ENCODE measurements around the gene AGK. TPM values are rescaled to one million over a fixed set of nuclear protein-coding genes. Genes with fewer than 3 reads are reported as not detected.
"Not testable (repeated sequence)": the region's sequence is repeated elsewhere in the genome, so short reads cannot be mapped to it uniquely, and the experiment has no call there.

AGK gene
- total RNA-seq, 1 experiment from 2014 or later = 35.4 TPM

- DNase-seq (ENCODE audit: unreplicated experiment) = no peak
- no peaks in the 10 kb centered on the region for H3K27me3 Mint-ChIP-seq (ENCODE audit: insufficient read depth, unreplicated experiment)
- H3K4me1 Mint-ChIP-seq (ENCODE audit: insufficient read depth, unreplicated experiment) = no peaks in the 10 kb centered on the region
- no TSS peak for BruUV-seq (replicated peaks)
- intact Hi-C loops (cut with micrococcal nuclease) = no loop called here
- ChIA-PET CTCF (interaction anchor here (0.6 kb wide), 1 partner anchor 618 kb away, joined by 3 read pairs; no protein-coding TSS in a partner anchor), POLR2A (interaction anchor here (0.7 kb wide), 1 partner anchor 155 kb away, joined by 3 read pairs; no protein-coding TSS in a partner anchor)
- no peak for TF ChIP-seq CTCF (IDR thresholded peaks at IDR 0.05; ENCODE audit: unreplicated experiment)
- H3K4me3 Mint-ChIP-seq (ENCODE audit: unreplicated experiment) = no peak overlapping the region
- H3K27ac Mint-ChIP-seq (ENCODE audit: low read depth, unreplicated experiment) = no peak overlapping the region
- H3K36me3 Mint-ChIP-seq (ENCODE audit: insufficient read depth, unreplicated experiment) = peaks cover 25% of the 10 kb centered on the region
- no peaks in the 10 kb centered on the region for H3K9me3 Mint-ChIP-seq (ENCODE audit: unreplicated experiment)
Observed at GRCh38 chr7:141688043-141688442, 136.8 kb downstream of the AGK start.

- DNase-seq (ENCODE audit: unreplicated experiment); BruUV-seq (replicated peaks); H3K27me3 Mint-ChIP-seq (ENCODE audit: insufficient read depth, unreplicated experiment); H3K9me3 Mint-ChIP-seq (ENCODE audit: unreplicated experiment); H3K27ac Mint-ChIP-seq (ENCODE audit: low read depth, unreplicated experiment); H3K4me3 Mint-ChIP-seq (ENCODE audit: unreplicated experiment); intact Hi-C loops (cut with micrococcal nuclease); H3K4me1 Mint-ChIP-seq (ENCODE audit: insufficient read depth, unreplicated experiment): not testable (repeated sequence)
- ChIA-PET CTCF (interaction anchor here (0.7 to 1.2 kb wide), 2 partner anchors 9 to 19 kb away, joined by 3 read pairs; partner anchors contain the start of gene WEE2), POLR2A (interaction anchor here (0.6 kb wide), 1 partner anchor 14 kb away, joined by 3 read pairs; no protein-coding TSS in a partner anchor)
- H3K36me3 Mint-ChIP-seq (ENCODE audit: insufficient read depth, unreplicated experiment) = peaks cover 25% of the 10 kb centered on the region
Observed at GRCh38 chr7:141689072-141689825, 138.0 kb downstream of the AGK start.

- no peaks in the 10 kb centered on the region for H3K9me3 Mint-ChIP-seq (ENCODE audit: unreplicated experiment)
- no peak overlapping the region for H3K4me3 Mint-ChIP-seq (ENCODE audit: unreplicated experiment)
- ChIA-PET CTCF (no interaction called here), POLR2A (no interaction called here)
- H3K27ac Mint-ChIP-seq (ENCODE audit: low read depth, unreplicated experiment) = no peak overlapping the region
- peaks cover 16% of the 10 kb centered on the region for H3K36me3 Mint-ChIP-seq (ENCODE audit: insufficient read depth, unreplicated experiment)
- BruUV-seq (replicated peaks) = no TSS peak
- DNase-seq (ENCODE audit: unreplicated experiment) = no peak
- peaks cover 3% of the 10 kb centered on the region for H3K4me1 Mint-ChIP-seq (ENCODE audit: insufficient read depth, unreplicated experiment)
- intact Hi-C loops (cut with micrococcal nuclease) = no loop called here
- TF ChIP-seq CTCF (IDR thresholded peaks at IDR 0.05; ENCODE audit: unreplicated experiment) = no peak
- no peaks in the 10 kb centered on the region for H3K27me3 Mint-ChIP-seq (ENCODE audit: insufficient read depth, unreplicated experiment)
Observed at GRCh38 chr7:141691540-141691939, 140.3 kb downstream of the AGK start.

- ChIA-PET CTCF (no interaction called here), POLR2A (no interaction called here)
- H3K9me3 Mint-ChIP-seq (ENCODE audit: unreplicated experiment) = no peaks in the 10 kb centered on the region
- BruUV-seq (replicated peaks) = no TSS peak
- no peak for TF ChIP-seq CTCF (IDR thresholded peaks at IDR 0.05; ENCODE audit: unreplicated experiment)
- peaks cover 16% of the 10 kb centered on the region for H3K36me3 Mint-ChIP-seq (ENCODE audit: insufficient read depth, unreplicated experiment)
- peaks cover 4% of the 10 kb centered on the region for H3K4me1 Mint-ChIP-seq (ENCODE audit: insufficient read depth, unreplicated experiment)
- intact Hi-C loops (cut with micrococcal nuclease) = no loop called here
- H3K27ac Mint-ChIP-seq (ENCODE audit: low read depth, unreplicated experiment) = no peak overlapping the region
- no peaks in the 10 kb centered on the region for H3K27me3 Mint-ChIP-seq (ENCODE audit: insufficient read depth, unreplicated experiment)
- H3K4me3 Mint-ChIP-seq (ENCODE audit: unreplicated experiment) = no peak overlapping the region
- no peak for DNase-seq (ENCODE audit: unreplicated experiment)
Observed at GRCh38 chr7:141691961-141692360, 140.8 kb downstream of the AGK start.
